Measurements from ENCODE around the gene INPP5A. TPM values are rescaled to one million over a fixed set of nuclear protein-coding genes. Genes with fewer than 3 reads are reported as not detected.
A peak's percentile ranks its signal among the peaks of the same experiment; 100 is the strongest.

INPP5A gene
- total RNA-seq, 6 donors from 2014 or later = 28.6 to 81.7 (median 44.8) TPM

DNA sequence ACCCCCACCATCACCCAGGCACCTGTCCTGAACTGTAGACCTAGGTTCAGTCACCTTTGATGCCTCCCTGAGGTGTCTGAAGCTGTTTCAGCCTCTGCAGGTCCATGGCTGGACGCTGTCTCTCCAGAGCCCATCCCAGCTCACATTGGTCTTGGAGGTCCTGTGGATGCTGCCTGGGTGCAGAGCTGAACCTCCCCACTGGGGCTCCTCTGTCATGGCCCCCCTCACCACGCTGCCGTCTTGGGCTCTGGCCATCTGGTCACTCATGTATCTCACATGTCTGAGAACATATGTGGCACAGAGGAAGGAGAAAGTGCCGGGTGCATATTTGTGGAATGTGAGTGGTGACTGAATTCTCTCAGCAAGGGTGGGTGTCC, 139.5 kb downstream of the INPP5A start:
- no peak for ATAC-seq (ENCODE audit: low FRiP score in 2 of 2)
- Histone ChIP-seq H3K27me3 (no peaks in the 10 kb centered on the region), H3K4me1 (no peaks in the 10 kb centered on the region), H3K36me3 (peaks cover 0 to under 1% (median 0%) of the 10 kb centered on the region in 4 donors), H3K9me3 (no peaks in the 10 kb centered on the region), H3K4me3 (no peak overlapping the region), H3K27ac (no peak overlapping the region)
- no peak for TF ChIP-seq POLR2A (IDR thresholded peaks at IDR 0.05)
- no peak for TF ChIP-seq POLR2AphosphoS5 (IDR thresholded peaks at IDR 0.05)
- TF ChIP-seq EP300 (IDR thresholded peaks at IDR 0.05) = no peak
- TF ChIP-seq, protein P1, sequence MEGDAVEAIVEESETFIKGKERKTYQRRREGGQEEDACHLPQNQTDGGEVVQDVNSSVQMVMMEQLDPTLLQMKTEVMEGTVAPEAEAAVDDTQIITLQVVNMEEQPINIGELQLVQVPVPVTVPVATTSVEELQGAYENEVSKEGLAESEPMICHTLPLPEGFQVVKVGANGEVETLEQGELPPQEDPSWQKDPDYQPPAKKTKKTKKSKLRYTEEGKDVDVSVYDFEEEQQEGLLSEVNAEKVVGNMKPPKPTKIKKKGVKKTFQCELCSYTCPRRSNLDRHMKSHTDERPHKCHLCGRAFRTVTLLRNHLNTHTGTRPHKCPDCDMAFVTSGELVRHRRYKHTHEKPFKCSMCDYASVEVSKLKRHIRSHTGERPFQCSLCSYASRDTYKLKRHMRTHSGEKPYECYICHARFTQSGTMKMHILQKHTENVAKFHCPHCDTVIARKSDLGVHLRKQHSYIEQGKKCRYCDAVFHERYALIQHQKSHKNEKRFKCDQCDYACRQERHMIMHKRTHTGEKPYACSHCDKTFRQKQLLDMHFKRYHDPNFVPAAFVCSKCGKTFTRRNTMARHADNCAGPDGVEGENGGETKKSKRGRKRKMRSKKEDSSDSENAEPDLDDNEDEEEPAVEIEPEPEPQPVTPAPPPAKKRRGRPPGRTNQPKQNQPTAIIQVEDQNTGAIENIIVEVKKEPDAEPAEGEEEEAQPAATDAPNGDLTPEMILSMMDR (IDR thresholded peaks at IDR 0.05) = no peak
- WGBS, 2 donors = 100% methylated on average over 2 to 4 of the region's 4 CpGs
- peak in 1 of 2 donors; percentile 14 for DNase-seq

DNA sequence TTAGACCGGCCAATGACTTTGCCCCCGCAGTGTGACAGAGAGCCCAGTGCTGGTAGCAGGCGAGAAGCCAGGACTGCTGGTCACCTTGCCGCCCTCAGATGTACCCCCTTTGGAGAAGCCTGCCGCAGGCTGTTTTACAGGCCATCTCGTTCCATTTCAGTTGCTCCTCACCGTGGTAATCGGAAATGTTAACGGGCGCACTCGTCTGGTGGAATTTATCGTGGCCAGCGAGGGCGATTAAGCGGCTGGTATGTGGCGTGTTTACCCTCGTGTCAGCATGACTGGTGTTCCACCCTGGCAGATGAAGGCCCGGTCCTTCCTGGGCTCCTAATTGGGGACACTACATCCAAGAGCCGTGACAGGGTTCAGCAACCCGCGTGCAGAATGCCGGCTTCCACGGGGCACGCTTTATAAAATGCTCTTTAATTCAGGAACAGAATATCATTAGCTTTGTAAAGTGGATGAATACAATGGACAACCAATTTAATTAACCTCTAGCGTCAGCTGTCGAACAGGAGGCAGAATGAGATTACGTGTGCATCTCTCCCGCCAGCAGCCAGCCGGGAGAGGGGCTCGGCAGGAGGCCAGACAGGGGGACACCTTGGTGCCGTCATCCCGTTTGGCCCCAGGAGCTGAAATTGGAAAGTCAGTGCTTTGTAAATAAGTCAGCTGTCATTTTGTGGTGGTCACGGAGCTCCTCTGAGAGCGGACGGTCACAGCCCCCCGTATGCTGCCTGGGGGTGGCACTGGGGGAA, 140.1 kb downstream of the INPP5A start:
- DNase-seq = peak; percentile 17 to 28
- 88 to 92% methylated on average over 28 to 36 of the region's 36 CpGs for WGBS, 2 donors
- H3K36me3 ChIP-seq = peaks cover 0 to 6% (median 0%) of the 10 kb centered on the region in 4 donors
- no peaks in the 10 kb centered on the region for H3K9me3 ChIP-seq
- no peaks in the 10 kb centered on the region for H3K27me3 ChIP-seq
- no peak for ATAC-seq (ENCODE audit: low FRiP score in 2 of 2)
- TF ChIP-seq POLR2AphosphoS5 (IDR thresholded peaks at IDR 0.05) = no peak
- TF ChIP-seq EP300 (IDR thresholded peaks at IDR 0.05) = no peak
- TF ChIP-seq, protein P1 (IDR thresholded peaks at IDR 0.05) = no peak
- TF ChIP-seq POLR2A (IDR thresholded peaks at IDR 0.05) = no peak
- H3K4me1 ChIP-seq = no peaks in the 10 kb centered on the region
- no peak overlapping the region for H3K27ac ChIP-seq
- H3K4me3 ChIP-seq = no peak overlapping the region

DNA sequence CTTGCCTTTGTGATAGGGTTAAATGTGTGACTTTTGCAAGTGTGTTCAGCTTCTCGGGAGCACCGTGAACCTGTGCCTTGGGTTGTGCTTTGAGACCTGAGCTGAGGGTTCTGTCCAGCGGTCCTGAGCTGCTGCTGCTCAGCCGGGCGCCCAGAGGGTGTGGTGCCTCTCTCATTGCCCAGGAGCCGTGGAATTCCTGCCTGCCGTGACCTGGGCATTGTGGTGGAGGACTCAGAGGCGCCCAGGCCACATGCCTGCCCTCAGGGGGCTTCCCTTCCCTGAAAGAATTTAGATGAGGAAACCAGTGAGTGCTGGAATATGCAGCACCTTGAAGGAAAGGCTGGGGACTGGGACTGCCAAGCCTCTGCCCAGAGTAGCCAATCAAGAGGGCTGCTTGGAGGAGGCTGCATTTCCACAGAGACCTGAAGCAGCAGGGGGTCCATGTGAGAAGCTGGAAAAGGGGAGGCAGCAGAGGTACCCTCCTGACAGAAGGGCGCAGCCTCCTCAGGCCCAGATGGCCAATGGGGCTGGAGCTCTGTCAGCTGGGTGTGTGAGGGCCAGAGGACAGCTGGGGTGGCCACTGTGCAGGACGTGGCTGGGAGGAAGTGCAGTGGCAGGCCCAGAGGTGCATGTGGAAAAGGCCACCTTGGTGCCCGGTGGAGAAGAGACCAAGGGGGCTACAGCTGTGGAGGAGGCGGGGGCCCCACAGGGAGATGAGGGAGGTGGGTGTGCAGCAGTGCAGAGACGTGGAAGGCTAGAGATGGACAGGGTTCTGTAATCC, 141.0 kb downstream of the INPP5A start:
- H3K27ac ChIP-seq = no peak overlapping the region
- H3K36me3 ChIP-seq = peaks cover 0 to 6% (median 0%) of the 10 kb centered on the region in 4 donors
- TF ChIP-seq POLR2AphosphoS5 (IDR thresholded peaks at IDR 0.05) (no peak), POLR2A (IDR thresholded peaks at IDR 0.05) (no peak), EP300 (IDR thresholded peaks at IDR 0.05) (no peak)
- TF ChIP-seq, protein P1 (IDR thresholded peaks at IDR 0.05) = no peak
- no peak overlapping the region for H3K4me3 ChIP-seq
- H3K27me3 ChIP-seq = no peaks in the 10 kb centered on the region
- H3K9me3 ChIP-seq = no peaks in the 10 kb centered on the region
- no peak for ATAC-seq (ENCODE audit: low FRiP score in 2 of 2)
- WGBS, 2 donors = 89 to 90% methylated on average over 8 to 13 of the region's 13 CpGs
- DNase-seq = peak; percentile 12 to 26
- no peaks in the 10 kb centered on the region for H3K4me1 ChIP-seq

DNA sequence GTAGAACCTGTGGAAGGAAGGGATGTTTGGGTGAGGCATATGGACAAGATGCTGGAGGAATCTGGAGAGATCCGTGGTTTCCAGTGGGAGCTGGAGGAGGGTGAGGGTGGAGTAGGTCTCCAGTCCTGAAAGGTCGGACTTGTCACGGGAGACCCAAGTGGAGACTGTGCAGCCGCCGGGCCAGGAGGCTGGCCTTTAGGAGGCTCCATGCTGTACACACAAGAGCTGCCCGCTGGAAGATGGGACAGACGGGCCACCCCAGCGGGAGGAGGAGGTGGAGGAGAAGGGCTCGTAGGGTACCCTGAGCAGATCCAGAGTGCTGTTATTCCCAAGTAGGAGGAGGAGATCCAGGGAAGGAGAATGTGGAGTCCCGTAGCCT, 141.6 kb downstream of the INPP5A start:
- peaks cover 0 to 5% (median 2%) of the 10 kb centered on the region in 4 donors for H3K4me1 ChIP-seq
- no peaks in the 10 kb centered on the region for H3K27me3 ChIP-seq
- H3K27ac ChIP-seq = no peak overlapping the region
- WGBS, 2 donors = 97 to 98% methylated on average over 10 of the region's 10 CpGs
- DNase-seq (peak; percentile 18 to 55), ATAC-seq (ENCODE audit: low FRiP score in 2 of 2) (no peak)
- no peaks in the 10 kb centered on the region for H3K9me3 ChIP-seq
- no peak overlapping the region for H3K4me3 ChIP-seq
- TF ChIP-seq, protein P1 (IDR thresholded peaks at IDR 0.05) = no peak
- TF ChIP-seq POLR2A (IDR thresholded peaks at IDR 0.05) (no peak), POLR2AphosphoS5 (IDR thresholded peaks at IDR 0.05) (no peak), EP300 (IDR thresholded peaks at IDR 0.05) (no peak)
- peaks cover 0 to 6% (median 0%) of the 10 kb centered on the region in 4 donors for H3K36me3 ChIP-seq

All from upper lobe of left lung (tissue), 6 donors.